ENCODE results near the gene MIGA1. TPM values are rescaled to one million over a fixed set of nuclear protein-coding genes. Genes with fewer than 3 reads are reported as not detected.
A peak's percentile ranks its signal among the peaks of the same experiment; 100 is the strongest.

Gene MIGA1
- total RNA-seq, 1 donor from 2014 or later: 9.7 TPM

GRCh38 chr1:77873461-77873860 is 94.0 kb downstream of the MIGA1 start:
- DNase-seq (ENCODE audit: low read depth): no peak
- no peaks in the 10 kb centered on the region for H3K36me3 ChIP-seq (ENCODE audit: control insufficient read depth, insufficient read depth, low read length)
- FAIRE-seq: no peak
- no peak for TF ChIP-seq CTCF (IDR thresholded peaks at IDR 0.05; ENCODE audit: insufficient read depth, low read length, severe bottlenecking)
- H3K27me3 ChIP-seq (ENCODE audit: control insufficient read depth, insufficient read depth, low read length): no peaks in the 10 kb centered on the region
- no peak overlapping the region for H3K4me3 ChIP-seq (ENCODE audit: low read depth, low read length)

- TF ChIP-seq CTCF (IDR thresholded peaks at IDR 0.05; ENCODE audit: insufficient read depth, low read length, severe bottlenecking): no peak
- no peaks in the 10 kb centered on the region for H3K36me3 ChIP-seq (ENCODE audit: control insufficient read depth, insufficient read depth, low read length)
- FAIRE-seq (no peak), DNase-seq (ENCODE audit: low read depth) (peak; percentile 70)
- H3K27me3 ChIP-seq (ENCODE audit: control insufficient read depth, insufficient read depth, low read length): no peaks in the 10 kb centered on the region
- H3K4me3 ChIP-seq (ENCODE audit: low read depth, low read length): no peak overlapping the region
Measured at GRCh38 chr1:77874804-77875445, 95.5 kb downstream of the MIGA1 start.

GRCh38 chr1:77876884-77877283 is 97.4 kb downstream of the MIGA1 start:
- FAIRE-seq (no peak), DNase-seq (ENCODE audit: low read depth) (no peak)
- Histone ChIP-seq H3K4me3 (ENCODE audit: low read depth, low read length) (no peak overlapping the region), H3K36me3 (ENCODE audit: control insufficient read depth, insufficient read depth, low read length) (no peaks in the 10 kb centered on the region), H3K27me3 (ENCODE audit: control insufficient read depth, insufficient read depth, low read length) (no peaks in the 10 kb centered on the region)
- TF ChIP-seq CTCF (IDR thresholded peaks at IDR 0.05; ENCODE audit: insufficient read depth, low read length, severe bottlenecking): no peak

GRCh38 chr1:77881061-77881460 is 101.6 kb downstream of the MIGA1 start:
- no peak overlapping the region for H3K4me3 ChIP-seq (ENCODE audit: low read depth, low read length)
- no peaks in the 10 kb centered on the region for H3K27me3 ChIP-seq (ENCODE audit: control insufficient read depth, insufficient read depth, low read length)
- DNase-seq (ENCODE audit: low read depth) (no peak), FAIRE-seq (no peak)
- TF ChIP-seq CTCF (IDR thresholded peaks at IDR 0.05; ENCODE audit: insufficient read depth, low read length, severe bottlenecking): no peak
- no peaks in the 10 kb centered on the region for H3K36me3 ChIP-seq (ENCODE audit: control insufficient read depth, insufficient read depth, low read length)

- no peaks in the 10 kb centered on the region for H3K36me3 ChIP-seq (ENCODE audit: control insufficient read depth, insufficient read depth, low read length)
- no peak for FAIRE-seq
- H3K27me3 ChIP-seq (ENCODE audit: control insufficient read depth, insufficient read depth, low read length): no peaks in the 10 kb centered on the region
- no peak overlapping the region for H3K4me3 ChIP-seq (ENCODE audit: low read depth, low read length)
- no peak for TF ChIP-seq CTCF (IDR thresholded peaks at IDR 0.05; ENCODE audit: insufficient read depth, low read length, severe bottlenecking)
- no peak for DNase-seq (ENCODE audit: low read depth)
Measured at GRCh38 chr1:77882411-77882810, 103.0 kb downstream of the MIGA1 start.
